GM21717 (cell line): Measurements from ENCODE around the gene PTK6.
"Not testable (repeated sequence)": the region's sequence is repeated elsewhere in the genome, so short reads cannot be mapped to it uniquely, and the experiment has no call there.

ENCODE experiments used
- ATAC-seq: cut with Tn5 transposase; IDR thresholded peaks from one replicate; pipeline ENCODE4 v1.9.1; 2021; ENCODE audit warnings: mild to moderate bottlenecking, moderate library complexity; ENCODE audit not compliant: unreplicated experiment

PTK6 gene

DNA sequence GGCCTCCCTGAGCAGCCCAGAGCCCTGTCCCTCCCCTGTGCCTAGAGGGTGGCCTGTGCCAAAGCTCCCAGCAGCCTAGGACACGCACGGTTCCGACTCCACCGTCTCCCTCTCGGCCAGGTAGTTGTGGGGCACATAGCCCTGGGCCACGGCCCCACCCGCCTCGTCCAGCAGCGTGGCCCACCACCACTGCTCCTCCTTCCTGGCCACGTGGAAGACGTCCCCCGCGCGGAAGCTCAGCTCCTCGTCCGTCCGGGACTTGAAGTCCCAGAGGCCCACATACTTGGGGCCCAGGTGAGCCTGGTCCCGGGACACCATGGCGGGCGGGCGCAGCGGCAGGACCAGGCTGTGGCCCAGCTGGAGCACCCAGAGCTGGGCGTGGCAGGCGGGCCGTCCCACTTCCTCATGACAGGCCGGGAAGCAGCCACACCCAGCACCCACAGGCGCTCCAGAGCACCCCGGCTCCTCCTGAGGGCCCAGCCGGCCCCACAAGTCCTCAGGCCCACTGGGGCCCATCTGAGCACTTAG, at the start of gene PTK6:
TSS of gene PTK6 (minus strand) at position 380 of the 528 bp plus-strand sequence. CDS start at position 318, 62 bp downstream.
- no peak for ATAC-seq

DNA sequence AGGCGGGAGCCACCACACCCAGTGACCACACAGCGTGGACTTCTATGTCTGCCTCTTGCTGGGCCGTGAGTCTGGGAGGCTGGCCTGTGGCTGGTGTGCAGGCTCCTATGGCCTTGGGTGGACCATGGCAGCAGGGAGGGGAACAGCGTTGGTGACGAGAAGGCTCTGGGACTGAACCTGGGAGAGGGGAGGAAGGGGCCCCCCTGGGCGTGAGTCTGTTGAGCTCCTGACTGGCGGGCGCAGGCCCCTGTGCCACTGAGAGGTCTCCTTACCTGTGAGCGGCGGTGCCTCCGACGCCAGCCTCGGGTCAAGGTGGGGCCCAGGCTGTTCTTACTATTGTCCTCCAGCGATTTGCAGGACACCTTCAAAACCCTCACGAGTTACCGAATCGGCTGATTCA, 49.6 kb upstream of the PTK6 start:
- no peak for ATAC-seq

DNA sequence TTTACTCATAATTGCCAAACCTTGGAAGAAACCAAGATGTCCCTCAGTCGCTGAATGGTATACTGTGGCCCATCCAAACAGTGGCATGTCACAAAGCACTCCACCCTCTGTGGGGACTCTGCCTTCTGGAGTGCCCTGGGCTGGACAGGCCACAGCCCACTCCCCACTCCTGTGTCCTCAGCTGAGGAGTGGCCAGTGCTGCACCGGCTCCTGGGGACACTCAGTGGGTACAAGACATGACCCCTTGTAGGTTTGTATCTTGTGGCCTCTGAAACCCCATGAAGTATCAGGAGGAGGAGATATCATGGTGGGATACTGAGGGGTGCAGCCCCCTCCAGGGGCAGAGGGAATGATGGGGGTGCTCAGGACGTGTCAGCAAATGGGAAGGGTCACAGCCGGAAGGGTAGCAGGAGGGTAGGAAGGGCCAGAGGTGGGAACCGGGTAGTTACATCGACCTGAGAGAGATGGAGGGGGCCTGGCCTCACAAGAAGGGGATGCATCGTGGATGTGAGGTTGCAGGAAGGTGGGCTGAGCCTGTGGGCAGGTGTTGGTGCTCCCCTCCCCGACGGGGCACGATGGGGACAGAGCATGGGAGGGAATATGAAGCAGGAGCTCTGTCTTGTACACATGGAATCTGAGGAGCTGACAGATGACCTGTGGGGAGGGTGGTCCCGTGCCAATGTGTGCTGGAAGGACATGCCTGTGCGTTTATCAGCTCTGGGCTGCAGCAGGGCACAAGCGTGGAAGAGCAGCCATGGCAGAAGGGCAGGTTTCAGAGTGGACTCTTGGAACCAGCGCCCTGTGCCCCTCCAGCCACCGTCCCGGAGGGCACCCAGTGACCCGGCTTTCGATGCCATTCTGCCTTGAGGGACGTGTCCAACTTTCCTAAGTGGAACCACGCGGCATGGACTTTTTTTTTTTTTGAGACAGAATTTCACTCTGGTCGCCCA, 48.7 kb upstream of the PTK6 start:
- ATAC-seq: no peak

DNA sequence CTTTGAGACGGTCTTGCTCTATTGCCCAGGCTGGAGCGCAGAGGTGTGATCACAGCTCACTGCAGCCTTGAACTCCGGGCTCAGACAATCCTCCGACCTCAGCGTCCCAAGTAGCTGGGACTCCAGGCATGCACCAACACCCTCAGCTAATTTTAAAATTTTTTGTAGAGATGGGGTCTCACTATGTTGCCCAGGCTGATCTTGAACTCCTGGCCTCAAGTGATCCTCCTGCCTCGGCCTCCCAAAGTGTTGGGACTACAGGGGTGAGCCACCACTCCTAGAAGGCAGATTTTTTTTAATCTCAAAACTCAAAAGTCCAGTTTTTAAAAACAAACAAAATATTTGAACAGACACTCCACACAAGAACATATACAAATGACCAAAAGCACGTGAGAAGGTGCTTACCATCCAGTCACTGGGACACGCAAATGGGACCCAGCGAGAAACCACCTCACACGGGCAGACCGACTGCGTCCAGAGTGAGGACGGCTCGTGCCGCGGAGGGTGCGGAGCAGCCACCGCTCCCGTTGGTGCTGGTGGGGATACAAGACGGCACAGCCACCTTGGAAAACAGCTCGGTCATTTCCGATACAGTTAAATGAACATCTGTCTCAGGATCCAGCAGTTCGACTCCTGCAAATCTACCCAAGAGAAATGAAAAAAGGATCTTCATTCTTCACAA, 45.3 kb upstream of the PTK6 start:
- ATAC-seq: no peak

DNA sequence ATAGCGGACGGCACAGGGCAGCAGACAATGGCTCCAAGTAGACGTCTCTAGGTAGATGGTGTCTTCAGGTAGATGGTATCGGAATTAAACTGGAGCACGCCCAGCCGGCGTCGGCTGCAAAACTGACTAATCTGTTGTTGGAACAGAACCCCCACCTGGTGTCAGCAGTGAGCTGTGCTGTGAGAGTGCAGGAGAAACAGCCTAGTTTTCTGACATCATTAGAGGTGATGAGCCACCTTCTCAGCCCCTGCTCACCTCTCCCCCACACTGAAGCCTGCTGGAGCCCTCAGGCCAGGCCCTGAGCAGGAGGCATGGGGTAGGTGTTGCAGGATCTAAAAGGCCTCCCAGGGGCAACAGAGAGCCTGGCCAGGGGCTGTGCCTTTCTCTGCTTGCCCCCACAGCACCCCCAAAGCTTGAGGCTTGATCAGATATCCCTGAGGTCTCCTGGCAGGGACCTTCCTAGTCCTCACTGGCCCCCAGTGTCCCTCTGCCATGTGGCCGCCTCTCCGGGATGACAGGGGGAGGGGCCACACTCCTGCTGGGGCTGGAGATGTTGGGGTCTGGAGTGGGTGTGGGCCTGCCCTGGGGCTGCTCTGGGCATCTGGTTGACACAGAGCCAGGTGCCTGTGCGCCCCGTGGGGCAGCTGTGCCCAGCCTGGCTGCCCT, 43.8 kb upstream of the PTK6 start:
- ATAC-seq: no peak

DNA sequence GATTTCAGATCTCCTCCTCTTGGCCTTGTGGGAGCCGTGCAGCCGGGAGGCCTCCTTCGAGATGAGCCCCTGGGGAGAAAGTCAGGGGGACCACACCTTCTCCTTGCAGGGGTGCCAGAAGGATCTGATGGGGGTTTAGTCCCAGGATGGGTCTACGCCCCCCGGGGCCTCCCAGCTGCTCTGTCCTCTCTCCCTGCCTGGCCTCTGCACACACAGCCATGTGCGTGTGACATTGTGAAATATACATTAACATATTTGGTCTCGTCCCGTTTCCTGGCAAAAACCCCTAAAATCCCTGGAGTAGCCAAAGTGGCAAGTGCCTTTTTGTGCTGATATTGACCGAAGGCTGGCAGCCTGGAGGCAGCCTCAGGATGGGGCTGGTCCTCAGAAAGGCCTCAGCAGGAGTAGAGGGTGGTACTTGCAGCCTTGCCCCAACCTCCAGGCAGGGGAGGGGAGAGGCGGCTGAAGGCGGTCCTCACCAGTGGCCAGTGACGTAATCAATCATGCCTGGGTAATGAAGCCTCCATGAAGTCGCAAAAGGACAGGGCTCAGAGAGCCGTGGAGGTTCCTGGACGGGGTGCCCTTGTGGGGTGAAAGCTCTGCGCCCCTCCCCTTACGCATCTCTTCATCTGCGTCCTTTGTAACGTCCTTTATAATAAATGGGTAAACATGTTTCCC, 42.0 kb upstream of the PTK6 start:
- no peak for ATAC-seq

DNA sequence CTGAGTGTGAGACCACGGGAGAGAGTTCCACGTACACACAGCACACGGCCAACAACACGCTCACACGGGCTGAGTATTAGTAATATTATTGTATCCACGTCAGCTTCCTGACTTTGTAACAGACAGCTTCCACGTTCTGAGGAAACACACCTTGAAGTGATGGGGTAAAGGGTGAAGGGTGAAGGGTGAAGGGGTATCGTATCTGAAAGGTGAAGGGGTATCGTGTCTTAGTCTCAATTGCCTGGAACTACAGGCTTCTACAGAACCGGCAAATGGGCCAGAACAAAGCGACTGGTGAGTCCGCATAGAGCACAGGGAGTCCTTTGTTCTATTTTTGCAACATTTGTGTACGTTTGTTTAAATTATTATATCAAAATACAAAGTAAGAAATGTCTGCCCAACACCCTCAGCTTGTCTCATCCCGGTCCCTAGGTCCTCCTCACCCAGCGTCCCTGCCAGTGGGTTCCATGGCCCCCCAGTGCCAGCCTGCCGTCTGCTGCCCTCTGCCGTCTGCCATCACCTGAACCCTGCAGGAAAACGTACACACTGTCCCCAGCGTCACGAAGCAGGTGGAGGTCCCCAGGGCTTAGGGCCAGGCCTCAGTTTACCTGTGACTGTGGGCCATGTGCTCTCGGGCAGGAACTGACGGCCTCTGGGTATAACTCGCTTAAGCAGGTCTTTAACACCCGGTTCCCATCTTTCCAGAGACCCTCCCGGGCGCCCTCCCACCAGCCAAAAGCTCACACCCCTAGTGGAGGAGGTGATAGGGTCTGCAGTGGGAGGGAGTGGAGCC, 41.2 kb upstream of the PTK6 start:
- no peak for ATAC-seq

DNA sequence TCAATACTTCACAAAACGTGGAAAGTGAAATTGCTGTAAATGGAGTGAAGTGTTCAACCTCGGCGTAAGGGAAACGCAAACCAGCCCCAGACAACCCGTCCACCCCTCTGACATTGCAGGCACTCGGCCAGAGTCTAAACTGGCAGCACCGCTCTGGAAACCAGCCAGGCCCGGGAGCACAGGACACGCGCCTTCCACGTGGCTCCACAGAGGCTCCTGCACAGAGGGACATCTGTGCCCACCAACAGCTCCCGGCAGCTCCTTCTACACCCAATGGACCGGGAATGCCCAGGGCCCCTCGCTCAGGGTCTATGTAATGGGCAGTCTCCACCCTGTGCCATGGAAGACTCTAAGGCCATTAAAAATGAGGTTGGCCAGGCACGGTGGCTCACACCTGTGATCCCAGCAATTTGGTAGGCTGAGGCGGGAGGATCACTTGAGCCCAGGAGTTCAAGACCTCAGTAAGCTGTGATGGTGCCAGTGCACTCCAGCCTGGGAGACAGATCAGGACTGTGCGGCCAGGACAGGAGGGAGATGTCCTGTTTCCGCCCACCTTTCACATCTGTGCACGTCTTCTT, 40.2 kb upstream of the PTK6 start:
- ATAC-seq: no peak

DNA sequence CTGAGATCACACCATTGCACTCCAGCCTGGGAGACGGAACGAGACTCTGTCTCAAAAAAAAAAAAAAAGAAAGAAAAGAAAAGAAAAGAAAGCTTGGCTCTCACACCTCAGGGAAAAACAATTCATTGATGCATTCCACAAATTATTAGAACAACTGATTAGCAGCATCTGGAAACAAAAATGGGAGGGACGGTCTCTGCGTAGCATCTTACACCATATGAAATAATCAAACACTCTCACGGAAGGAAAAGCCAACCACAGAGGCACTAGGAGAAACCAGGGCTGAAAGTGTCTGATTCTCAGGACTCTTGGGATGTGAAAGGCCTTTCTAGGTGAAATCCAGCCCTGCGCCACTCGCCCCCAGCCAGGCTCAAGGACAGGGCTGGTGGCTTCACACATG, 39.1 kb upstream of the PTK6 start:
- no peak for ATAC-seq

DNA sequence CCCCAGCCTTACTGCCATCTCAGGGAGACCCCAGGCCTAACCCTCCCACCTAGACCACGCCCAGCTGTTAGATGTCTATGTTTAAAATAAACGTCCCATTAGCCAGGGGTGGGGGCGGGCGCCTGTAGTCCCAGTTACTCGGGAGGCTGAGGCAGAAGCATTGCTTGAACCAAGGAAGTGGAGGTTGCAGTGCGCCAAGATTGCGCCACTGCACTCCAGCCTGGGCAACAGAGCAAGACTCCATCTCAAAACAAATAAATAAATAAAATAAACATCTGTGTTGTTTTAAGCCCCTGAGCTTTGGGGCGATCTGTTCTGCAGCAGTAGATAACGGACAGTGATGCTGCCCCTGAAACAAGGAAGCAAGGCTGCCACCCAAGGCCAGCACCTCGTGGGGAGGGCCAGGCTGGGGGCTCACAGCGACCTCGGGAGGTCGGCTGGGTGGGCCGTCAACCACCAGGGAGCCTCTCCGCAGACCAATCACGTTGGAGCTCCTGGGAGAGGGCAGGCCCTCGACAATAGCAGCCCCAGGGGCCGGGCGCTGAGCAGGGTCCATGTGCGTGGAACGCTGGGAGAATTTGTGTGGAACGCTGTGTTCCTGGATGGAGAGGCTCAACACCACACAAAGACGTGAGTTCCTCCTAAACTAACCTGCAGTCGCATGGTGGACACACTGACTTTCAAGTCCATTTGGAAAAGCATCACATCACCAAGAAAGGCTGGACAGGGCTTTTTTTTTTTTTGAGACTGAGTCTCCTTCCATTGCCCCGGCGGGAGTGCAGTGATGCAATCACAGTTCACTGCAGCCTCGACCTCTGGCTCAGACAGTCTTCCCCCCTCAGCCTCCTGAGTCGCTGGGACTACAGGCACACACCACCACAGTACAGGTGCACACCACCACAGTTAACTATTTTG, 37.9 kb upstream of the PTK6 start:
- no peak for ATAC-seq

DNA sequence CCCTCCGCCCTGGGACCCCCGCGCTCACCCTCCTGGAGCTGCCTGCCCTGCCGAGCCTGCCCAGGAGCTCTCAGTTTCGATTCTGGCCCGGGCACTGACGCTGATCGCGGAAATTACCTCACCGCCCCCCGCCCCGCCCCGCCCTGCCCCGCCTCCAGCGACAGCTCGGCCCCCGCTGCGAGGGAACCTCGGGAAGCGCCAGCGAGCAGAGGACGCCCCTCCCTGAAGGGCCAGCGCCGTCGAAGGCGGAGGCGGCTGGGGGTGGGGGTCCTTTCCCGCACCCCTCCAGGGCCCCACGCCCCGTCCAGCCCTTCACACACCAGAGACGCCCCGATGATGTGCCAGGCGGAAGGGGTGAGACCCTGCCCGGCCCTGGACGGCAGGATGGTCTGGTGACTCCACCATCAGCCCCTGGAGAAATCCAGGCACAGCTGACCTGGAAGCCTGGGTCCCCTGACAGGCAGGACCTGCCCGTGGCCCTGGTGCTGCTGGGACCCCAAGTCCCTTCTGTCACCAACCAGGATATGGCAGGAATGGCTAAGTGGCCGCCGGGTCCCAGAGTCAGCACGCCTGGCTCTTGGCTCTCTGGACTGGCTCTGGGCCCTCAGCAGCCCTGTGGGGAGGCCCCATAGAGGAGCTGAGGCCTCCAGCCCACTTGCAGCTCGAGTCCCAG, 37.1 kb upstream of the PTK6 start, which contains the start of gene HELZ2:
TSS of gene HELZ2 (minus strand) at position 84 of the 673 bp plus-strand sequence. CDS start 1,854 bp downstream, outside the sequence.
- ATAC-seq: peak; percentile 58

DNA sequence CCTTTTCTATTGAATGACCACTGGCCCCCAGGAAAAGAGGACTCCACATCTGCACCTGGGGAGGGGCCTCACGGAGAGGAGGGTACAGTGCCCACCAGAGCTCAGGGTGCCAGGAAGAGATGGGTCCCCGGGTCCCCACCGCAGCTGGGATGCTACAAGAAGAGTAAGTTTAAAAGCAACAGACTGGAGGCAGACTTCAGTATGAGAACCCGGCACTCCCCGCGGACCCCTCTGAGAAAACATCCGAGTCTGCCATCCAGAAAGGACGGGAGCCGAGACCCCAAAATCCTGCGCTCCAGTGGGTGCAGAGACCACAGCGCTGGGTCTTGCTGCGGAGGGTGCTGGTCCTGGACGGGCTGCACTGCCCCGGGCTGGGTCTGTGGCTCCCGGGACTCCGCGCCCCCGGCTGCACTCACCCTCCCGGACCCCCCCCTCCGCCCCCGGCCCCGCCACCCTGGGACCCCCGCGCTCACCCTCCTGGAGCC, 36.5 kb upstream of the PTK6 start:
- no peak for ATAC-seq

DNA sequence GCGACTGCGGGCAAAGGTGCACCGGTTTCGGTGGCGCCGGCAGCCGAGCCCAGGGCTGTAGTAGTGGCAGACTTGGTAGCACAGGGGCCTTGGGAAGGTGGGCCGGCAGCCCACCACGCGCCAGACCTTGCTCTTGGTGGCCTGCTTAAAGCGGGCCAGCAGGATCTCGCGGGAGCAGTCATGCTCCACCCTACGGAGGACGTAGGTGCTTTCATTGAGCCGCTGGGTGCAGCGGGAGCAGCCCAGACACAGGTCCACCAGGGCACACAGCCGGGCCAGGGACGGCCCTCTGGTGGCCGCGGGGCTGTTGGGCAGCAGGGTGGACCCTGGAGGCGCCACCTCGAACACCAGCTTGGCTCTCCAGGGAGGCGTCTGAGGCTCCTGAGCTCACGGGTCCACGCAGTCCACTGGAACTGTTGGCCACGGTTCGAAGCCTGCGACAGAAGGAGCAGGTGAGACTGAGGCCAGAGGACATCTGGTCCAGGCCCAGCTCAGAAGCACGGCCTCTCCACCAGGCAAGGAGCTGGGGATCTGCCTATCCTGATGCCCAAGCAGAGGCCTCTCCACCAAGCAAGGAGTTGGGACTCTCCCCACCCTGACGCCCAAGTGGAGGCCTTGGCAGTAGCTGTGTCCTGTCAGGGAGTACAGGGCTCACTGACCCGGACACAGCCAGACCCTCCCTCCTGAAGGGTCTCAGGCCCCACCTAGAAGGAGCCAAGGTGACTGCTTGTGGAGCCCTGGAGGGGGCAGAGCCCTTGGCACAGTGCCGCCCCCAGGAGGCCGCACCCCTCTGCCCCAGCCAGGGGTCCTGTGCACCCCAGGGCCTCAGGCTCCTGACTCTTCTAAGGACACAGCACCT, 35.8 kb upstream of the PTK6 start:
- ATAC-seq: no peak

DNA sequence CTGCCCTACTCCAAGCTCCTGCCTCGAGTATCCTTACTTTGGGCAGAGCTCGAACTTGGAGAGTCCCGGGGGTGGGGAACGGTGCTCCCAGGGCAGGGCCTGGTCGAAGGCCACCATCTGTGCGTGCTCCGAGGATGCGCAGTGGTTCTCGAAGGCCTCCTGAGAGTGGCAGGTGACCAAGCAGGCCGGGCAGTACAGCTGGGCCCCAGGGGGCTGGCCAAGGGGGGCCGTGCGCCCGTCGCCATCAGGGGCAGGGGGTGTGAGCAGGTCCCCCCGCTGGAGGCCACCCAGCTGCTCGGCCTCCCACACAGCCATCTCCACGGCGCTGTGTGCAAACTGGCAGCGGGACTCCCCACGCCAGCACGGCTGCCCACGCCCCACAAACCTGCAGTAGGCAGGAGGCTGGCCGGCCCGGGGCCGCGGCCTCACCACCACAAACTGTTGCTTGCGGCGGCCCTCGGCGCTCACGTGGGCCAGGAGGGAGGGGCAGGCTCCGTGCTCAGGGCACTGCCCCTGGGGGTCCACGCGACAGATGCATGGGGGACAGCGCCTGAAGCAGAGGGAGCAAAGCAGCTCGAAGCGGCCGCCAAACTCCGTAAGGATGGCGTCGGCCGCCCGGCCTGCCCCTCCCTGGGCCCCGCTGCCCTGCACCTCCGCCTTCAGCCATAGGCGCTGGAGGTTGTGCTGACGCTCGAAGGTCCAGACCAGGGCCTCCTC, 35.1 kb upstream of the PTK6 start:
- no peak for ATAC-seq

DNA sequence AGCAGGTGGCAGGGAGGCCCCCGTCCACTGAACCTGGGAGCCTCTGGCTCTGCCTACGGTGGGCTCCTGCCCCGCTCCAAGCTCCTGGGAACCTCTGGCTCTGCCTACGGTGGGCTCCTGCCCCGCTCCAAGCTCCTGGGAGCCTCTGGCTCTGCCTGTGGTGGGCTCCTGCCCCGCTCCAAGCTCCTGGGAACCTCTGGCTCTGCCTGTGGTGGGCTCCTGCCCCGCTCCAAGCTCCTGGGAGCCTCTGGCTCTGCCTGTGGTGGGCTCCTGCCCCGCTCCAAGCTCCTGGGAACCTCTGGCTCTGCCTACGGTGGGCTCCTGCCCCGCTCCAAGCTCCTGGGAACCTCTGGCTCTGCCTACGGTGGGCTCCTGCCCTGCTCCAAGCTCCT, 33.9 kb upstream of the PTK6 start:
- not testable (repeated sequence) for ATAC-seq
